ENCODE measurements around the gene FPR3.
"Not testable (repeated sequence)": the region's sequence is repeated elsewhere in the genome, so short reads cannot be mapped to it uniquely, and the experiment has no call there.

Gene FPR3

DNA sequence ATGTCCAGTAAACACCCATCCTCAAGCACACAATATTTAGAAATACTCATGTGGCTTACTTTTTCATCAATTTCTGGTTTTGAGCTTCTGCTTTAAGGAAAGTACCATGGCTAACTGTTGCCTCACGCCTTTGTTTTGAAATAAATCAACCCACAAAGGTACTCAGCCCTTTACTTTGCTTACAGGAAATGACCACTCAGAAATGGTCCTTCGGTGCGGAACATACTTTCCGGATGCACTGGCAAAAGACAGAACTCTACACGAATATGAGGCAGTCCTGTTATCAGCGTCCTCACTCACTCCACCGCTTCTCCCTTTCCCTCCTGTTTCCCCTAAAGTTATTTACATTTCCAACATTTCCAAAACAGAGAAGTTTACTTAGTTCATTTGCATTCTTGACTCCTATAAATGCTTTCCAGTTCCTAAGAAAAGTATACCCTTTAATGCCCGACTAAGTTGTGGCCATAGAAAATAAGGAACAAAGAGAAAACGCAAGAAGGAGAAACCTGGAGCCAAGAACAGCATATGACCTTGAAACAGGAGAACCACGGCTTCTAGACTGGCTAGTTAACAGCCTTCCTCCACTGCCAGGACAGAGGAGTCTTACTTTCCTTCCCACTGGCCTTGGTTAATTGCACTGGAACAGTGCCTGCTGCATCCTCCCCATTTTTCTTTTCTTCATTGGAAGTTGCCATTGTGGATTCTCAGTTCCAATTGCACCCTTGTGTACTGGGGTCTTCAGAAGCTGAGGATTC lies 23.4 kb upstream of the FPR3 start:
- peak; percentile 36 to 70 for DNase-seq (ENCODE audit: low read depth in 2 of 2)
- no peak overlapping the region for H3K4me3 ChIP-seq (replicated peaks in 1 of 2; ENCODE audit: low read depth in 2 of 2, low read length in 2 of 2)
- TF ChIP-seq, protein P1, sequence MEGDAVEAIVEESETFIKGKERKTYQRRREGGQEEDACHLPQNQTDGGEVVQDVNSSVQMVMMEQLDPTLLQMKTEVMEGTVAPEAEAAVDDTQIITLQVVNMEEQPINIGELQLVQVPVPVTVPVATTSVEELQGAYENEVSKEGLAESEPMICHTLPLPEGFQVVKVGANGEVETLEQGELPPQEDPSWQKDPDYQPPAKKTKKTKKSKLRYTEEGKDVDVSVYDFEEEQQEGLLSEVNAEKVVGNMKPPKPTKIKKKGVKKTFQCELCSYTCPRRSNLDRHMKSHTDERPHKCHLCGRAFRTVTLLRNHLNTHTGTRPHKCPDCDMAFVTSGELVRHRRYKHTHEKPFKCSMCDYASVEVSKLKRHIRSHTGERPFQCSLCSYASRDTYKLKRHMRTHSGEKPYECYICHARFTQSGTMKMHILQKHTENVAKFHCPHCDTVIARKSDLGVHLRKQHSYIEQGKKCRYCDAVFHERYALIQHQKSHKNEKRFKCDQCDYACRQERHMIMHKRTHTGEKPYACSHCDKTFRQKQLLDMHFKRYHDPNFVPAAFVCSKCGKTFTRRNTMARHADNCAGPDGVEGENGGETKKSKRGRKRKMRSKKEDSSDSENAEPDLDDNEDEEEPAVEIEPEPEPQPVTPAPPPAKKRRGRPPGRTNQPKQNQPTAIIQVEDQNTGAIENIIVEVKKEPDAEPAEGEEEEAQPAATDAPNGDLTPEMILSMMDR (IDR thresholded peaks at IDR 0.05; ENCODE audit: low read depth, low read length), result no peak

DNA sequence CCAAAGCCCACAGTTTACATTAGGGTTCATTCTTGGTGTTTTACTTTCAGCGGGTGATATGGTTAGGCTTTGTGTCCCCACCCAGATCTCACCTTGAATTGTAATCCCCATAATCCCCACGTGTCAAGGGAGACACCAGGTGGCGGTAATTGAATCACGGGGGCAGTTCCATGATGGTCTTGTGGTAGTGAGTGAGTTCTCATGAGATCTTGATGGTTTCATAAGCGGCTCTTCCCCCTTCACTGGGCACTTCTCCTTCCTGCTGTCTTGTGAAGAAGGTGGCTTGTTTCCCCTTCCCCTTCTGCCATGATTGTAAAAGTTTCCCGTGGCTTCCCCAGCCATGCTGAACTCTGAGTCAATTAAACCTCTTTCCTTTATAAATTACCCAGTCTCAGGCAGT lies 22.0 kb upstream of the FPR3 start:
- H3K4me3 ChIP-seq (replicated peaks in 1 of 2; ENCODE audit: low read depth in 2 of 2, low read length in 2 of 2), result no peak overlapping the region
- TF ChIP-seq, protein P1 (IDR thresholded peaks at IDR 0.05; ENCODE audit: low read depth, low read length), result no peak
- peak in 1 of 2 donors; percentile 22 for DNase-seq (ENCODE audit: low read depth in 2 of 2)

DNA sequence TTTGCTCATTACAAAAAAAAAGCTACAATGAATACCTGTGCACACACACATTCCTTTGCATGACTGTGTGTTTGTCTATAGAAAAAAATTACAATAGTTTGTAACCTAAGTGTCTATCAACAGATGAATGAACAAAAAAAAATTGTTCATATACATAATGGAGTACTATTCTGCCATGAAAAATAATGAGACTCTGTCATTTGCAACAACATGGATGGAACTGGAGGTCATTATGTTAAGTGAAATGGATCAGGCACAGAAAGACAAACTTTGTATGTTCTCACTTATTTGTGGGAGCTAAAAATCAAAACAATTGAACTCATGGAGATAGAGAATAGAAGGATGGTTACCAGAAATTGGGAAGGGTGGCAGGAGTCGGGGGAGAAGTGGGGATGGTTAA lies 18.4 kb upstream of the FPR3 start:
- H3K4me3 ChIP-seq (replicated peaks in 1 of 2; ENCODE audit: low read depth in 2 of 2, low read length in 2 of 2); DNase-seq (ENCODE audit: low read depth in 2 of 2): not testable (repeated sequence)

DNA sequence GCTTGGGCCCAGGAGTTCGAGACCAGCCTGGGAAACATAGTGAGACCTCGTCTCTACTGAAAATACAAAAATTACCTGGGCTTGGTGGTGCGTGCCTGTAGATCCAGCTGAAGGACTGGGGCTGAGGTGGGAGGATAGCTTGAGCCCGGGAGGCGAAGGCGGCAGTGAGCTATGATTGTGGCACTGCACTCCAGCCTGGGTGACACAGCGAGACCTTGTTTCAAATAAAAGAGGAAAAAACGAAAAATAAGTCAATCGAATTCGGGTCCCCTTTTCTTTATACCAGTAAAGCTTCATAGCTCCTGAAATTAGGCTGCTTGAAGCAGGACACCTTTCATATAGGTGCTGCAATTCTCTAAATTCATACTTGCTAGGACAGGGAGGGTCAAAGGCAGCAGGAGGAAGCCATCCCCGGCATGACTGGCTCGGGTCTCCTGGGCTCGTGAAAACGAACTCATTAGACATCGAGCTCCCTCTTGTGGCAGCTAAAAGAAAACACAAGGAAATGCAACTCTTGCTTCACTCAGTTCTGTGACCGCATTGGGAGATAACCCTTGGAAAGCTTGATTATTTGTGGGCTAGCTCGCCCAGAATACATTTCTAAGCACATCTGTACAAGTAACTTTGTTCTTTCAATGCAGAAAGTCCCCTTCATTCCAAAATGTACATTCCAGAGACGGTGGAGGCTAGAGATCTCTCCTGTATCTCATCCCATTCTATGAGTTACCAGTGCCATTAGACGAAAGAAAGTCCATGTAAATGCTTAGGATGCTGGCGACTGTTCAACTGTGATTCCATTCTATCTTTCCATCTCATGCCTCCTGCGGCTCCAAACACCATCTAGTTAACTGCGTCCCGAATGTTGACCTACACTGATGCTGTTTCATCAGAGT lies 17.1 kb upstream of the FPR3 start:
- TF ChIP-seq, protein P1 (IDR thresholded peaks at IDR 0.05; ENCODE audit: low read depth, low read length), result peak; percentile 64
- DNase-seq (ENCODE audit: low read depth in 2 of 2), result peak; percentile 96 to 97
- H3K4me3 ChIP-seq (replicated peaks in 1 of 2; ENCODE audit: low read depth in 2 of 2, low read length in 2 of 2), result no peak overlapping the region

DNA sequence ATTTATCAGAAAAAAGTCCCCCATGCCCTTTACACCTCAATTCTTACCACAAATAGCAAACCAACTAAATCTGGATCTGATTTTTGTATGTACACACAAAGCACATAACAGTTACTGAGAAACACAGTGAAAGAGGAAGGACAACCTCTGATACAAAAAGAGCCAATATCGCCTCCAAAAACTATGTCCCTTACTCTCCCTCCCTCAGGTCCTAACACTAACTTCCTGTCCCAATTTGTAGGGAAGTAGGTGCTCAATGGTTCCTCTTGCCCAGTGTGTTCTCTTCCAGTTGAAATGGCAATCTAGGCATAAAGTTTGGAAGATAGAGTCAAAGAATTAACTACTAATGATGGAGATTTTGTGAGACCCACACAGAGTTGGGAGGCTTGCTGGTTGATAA lies 15.8 kb upstream of the FPR3 start:
- no peak for DNase-seq (ENCODE audit: low read depth in 2 of 2)
- no peak overlapping the region for H3K4me3 ChIP-seq (replicated peaks in 1 of 2; ENCODE audit: low read depth in 2 of 2, low read length in 2 of 2)
- TF ChIP-seq, protein P1 (IDR thresholded peaks at IDR 0.05; ENCODE audit: low read depth, low read length), result no peak

DNA sequence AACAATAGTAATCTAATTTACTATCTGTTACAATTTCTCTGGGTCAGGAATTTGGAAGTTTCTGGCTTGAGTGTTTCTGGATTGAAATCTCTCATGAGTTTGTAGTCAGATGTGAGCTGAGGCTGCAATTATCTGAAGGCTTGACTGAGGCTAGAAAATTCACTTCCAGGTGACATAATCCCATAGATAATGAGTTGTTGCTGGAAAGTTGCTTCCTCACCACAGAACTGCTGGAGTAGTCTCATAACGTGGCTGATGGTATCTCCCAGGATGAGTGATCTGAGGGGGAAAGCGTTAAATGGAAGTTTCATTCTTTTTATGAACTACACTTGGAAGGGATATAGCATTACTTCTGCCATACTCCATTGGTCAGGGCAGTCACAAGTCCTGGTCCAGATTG lies 15.3 kb upstream of the FPR3 start:
- TF ChIP-seq, protein P1 (IDR thresholded peaks at IDR 0.05; ENCODE audit: low read depth, low read length), result no peak
- no peak for DNase-seq (ENCODE audit: low read depth in 2 of 2)
- H3K4me3 ChIP-seq (replicated peaks in 1 of 2; ENCODE audit: low read depth in 2 of 2, low read length in 2 of 2), result no peak overlapping the region

DNA sequence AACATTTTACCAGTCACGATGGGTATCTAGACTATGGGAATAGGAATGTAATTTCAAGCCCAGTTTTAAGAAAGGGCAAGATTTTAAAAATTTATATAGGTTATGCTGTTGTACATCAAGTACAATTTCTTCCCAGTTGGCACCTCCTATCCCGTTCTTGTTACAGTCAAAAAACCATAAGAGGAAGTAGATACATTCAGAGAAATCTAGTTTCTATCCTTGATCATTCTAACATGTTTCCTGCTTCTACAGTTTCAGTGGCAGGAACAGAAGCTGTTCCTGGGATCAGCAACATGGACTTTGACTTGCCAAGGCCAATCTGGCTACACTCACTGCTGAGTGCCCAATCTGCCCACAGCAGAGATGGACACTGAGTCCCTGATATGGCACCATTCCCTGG lies 14.7 kb upstream of the FPR3 start:
- TF ChIP-seq, protein P1 (IDR thresholded peaks at IDR 0.05; ENCODE audit: low read depth, low read length), result no peak
- no peak for DNase-seq (ENCODE audit: low read depth in 2 of 2)
- H3K4me3 ChIP-seq (replicated peaks in 1 of 2; ENCODE audit: low read depth in 2 of 2, low read length in 2 of 2), result no peak overlapping the region

All from cardiac fibroblast (primary cell).